Esophagus squamous epithelium (tissue), 4 donors: ENCODE measurements around the gene ARHGEF11.

Experiments
- CTCF ChIP-seq, 6 experiments: fragments of 450-650 bp in 4 of 6; fragments of 200-600 bp in 2 of 6; sonication (generic) in 2 of 6; IDR thresholded peaks; one replicate each; pipeline ENCODE4 v1.5.1; 2016 to 2019; ENCODE audit warnings: antibody characterized with exemption in 6 of 6, mild to moderate bottlenecking in 4 of 6, moderate library complexity in 4 of 6
- POLR2A ChIP-seq, 4 donors: fragments of 450-650 bp; IDR thresholded peaks; one replicate each; pipeline ENCODE4 v1.6.1; 2017; ENCODE audit warnings: antibody characterized with exemption in 4 of 4, mild to moderate bottlenecking in 4 of 4, moderate library complexity in 3 of 4

DNA sequence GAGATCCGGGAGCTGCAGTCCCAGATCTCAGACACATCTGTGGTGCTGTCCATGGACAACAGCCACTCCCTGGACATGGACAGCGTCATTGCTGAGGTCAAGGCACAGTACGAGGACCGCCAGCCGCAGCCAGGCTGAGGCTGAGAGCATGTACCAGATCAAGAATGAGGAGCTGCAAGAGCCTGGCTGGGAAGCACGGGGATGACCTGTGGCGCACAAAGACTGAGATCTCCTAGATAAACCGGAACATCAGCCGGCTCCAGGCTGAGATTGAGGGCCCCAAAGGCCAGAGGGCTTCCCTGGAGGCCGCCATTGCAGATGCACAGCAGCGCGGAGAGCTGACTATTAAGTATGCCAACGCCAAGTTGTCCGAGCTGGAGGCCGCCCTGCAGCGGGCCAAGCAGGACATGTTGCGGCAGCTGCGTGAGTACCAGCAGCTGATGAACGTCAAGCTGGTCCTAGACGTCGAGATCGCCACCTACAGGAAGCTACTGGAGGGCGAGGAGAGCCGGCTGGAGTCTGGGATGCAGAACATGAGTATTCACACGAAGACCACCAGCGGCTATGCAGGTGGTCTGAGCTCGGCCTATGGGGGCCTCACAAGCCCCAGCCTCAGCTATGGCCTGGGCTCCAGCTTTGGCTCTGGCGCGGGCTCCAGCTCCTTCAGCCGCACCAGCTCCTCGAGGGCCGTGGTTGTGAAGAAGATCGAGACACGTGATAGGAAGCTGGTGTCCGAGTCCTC, 28.6 kb upstream of the ARHGEF11 start:
- TF ChIP-seq CTCF (IDR thresholded peaks at IDR 0.05) (peak in 5 of 6 experiments; percentile 28 to 65 (median 50)), POLR2A (IDR thresholded peaks at IDR 0.05) (no peak)
